ENCODE measurements around the gene FBXW12. TPM values are rescaled to one million over a fixed set of nuclear protein-coding genes. Genes with fewer than 3 reads are reported as not detected.

FBXW12 gene
- total RNA-seq, 1 experiment from 2014 or later: not detected

DNA sequence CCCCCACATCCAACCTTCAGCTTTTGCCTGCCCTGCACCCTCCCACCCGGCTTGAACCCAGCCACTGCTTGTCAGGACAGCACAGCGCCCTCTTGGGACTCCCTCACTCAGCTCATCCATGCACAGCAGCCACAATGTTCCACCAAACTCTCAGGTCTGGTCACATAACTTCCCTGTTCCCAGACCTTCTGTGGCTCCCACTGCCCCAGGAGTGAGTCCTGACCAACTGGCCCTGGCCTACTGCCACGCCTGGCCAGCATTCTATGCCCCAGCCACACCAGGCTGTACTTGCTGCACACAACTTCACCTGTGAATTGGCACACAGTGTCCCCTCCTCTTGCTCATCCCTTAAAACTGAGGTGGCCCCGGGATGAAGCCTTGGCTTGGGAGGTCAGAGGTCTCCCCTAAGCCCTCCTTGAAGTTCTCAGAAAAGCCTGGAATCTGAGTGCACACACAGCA is 36.8 kb downstream of the FBXW12 start:
- Histone ChIP-seq H3K4me2 (ENCODE audit: low read depth, low read length, poor library complexity, severe bottlenecking) (no peak overlapping the region), H3K27ac (ENCODE audit: low read length) (no peak overlapping the region), H3K4me1 (ENCODE audit: low read length) (no peaks in the 10 kb centered on the region), H3K27me3 (ENCODE audit: low read length) (no peaks in the 10 kb centered on the region), H3K36me3 (ENCODE audit: insufficient read depth, low read length) (no peaks in the 10 kb centered on the region), H3K9me2 (replicated peaks; ENCODE audit: insufficient read depth, low read length) (no peaks in the 10 kb centered on the region), H3K9me3 (ENCODE audit: low read length) (no peaks in the 10 kb centered on the region), H3K9ac (ENCODE audit: low read length) (no peak overlapping the region), H3K4me3 (ENCODE audit: low read length) (no peak overlapping the region), H2AFZ (ENCODE audit: low read length) (no peak overlapping the region), H3K79me2 (ENCODE audit: low read length) (no peaks in the 10 kb centered on the region), H4K20me1 (ENCODE audit: insufficient read depth, low read depth, low read length) (no peaks in the 10 kb centered on the region)
- DNase-seq: no peak

DNA sequence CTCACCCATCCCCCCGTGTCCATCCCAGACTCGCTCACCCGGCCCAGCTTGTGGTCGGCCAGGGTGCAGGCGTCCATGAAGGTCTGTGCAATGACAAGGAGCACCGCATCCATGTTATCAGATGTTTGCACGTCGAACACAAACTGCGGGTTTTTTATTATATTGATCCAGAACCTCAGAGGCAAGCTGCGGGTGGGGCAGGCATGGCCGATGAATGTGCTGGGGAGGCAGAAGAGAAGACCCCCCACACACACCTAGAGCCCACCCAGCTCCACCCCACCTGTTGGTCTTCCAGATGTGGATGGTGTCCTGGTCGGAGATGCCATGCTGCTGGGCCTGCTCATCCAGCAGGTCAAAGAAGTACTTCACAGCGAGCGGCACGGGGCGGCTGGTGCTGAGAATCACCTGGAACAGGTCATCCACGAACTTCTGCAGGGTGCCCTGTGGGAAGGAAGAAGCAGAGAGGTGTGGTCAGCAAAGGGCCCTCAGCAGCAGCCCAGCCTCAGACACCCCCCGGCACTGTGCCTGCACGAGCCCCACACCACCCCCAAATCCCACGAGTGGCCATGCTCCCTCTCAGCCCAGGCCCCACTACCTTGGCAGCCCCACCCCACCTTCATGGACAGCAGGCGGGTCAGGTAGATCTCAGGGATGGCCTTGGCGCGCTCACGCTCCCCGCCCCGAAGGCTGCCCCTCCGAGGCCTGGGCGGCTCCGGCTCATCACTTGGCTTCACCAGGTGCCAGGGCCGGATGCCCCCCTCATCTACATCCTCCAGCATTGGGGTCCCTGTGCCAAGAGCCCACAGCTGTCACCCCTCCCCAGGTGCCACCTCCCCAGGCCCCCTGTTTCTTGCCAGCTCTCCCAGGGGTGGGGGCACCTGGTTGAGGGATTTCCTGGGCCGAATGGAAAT is 37.5 kb downstream of the FBXW12 start:
- Histone ChIP-seq H3K4me1 (ENCODE audit: low read length) (no peaks in the 10 kb centered on the region), H4K20me1 (ENCODE audit: insufficient read depth, low read depth, low read length) (no peaks in the 10 kb centered on the region), H3K79me2 (ENCODE audit: low read length) (no peaks in the 10 kb centered on the region), H3K4me3 (ENCODE audit: low read length) (no peak overlapping the region), H3K9me3 (ENCODE audit: low read length) (no peaks in the 10 kb centered on the region), H3K4me2 (ENCODE audit: low read depth, low read length, poor library complexity, severe bottlenecking) (no peak overlapping the region), H3K27ac (ENCODE audit: low read length) (no peak overlapping the region), H3K9ac (ENCODE audit: low read length) (no peak overlapping the region), H2AFZ (ENCODE audit: low read length) (no peak overlapping the region), H3K27me3 (ENCODE audit: low read length) (no peaks in the 10 kb centered on the region), H3K9me2 (replicated peaks; ENCODE audit: insufficient read depth, low read length) (no peaks in the 10 kb centered on the region), H3K36me3 (ENCODE audit: insufficient read depth, low read length) (no peaks in the 10 kb centered on the region)
- DNase-seq: no peak

DNA sequence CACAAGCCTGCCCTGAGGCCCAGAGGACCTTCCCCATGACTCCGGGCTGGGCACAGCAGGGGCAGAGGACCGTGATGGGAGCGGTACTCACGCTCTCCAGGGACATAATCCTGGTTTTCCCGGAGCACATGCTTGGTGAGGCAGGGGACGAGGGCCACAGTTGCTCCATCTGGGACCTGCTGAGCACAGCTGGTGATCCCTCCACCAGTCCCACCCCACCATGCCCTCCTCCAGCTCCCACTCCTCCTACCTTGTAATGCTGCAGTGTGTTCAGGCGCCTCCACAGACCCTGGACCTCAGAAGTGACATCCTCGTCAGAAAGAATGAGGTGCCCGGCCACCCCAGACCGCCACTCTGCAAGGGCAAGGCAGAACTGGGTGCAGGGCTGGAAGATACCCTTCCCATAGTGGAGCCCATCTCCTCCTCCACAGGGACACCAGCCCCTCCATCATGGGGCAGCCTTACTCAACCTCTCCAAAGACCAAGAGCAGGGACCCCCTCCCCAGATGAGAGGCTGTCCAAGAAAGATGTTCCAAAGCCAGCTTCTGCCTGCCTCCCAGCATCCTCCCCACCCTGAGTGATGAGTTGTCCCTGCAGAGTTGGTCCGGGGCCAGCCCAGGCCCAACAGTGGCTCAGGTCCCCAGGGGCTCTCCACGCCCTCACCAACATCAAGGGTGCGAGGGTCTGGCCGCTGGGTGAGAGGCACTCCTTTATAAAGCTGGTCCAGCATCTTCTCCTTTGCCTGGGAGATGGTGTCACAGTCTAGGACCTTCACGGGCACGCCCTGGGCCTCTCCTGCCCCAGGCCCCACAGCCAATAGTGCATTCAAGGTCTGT is 38.4 kb downstream of the FBXW12 start:
- no peaks in the 10 kb centered on the region for H3K9me2 ChIP-seq (replicated peaks; ENCODE audit: insufficient read depth, low read length)
- no peak for DNase-seq

DNA sequence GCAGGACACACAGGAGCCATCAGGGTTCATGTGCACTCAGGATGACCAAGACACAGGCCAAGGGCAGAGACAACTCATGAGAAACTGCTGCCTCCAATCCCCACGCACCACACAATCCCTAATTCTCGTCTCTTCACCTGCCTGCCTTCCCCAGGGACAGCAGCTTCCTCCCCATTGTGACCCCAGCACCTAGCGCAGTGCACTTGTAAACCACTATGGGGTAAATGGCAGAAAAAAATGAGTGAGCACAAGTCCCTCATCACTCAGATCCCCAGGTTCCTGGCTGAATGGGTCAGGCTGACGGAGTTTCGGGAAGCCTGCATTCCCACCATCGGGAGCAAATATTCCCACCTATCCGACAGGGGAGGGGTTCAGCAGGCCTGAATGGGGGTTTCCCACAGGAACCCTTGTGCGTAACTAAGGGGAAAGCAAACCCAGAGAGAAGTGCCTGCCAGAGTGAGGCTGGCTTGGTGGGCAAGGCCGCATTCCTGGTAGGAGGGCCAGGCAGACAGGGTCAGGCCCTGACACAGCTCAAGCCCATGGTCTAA is 39.1 kb downstream of the FBXW12 start:
- H3K9ac ChIP-seq (ENCODE audit: low read length): no peak overlapping the region
- no peak overlapping the region for H3K4me3 ChIP-seq (ENCODE audit: low read length)

More for the DNA sequence above, 38.4 kb downstream of the FBXW12 start:
- no peaks in the 10 kb centered on the region for H3K4me1 ChIP-seq (ENCODE audit: low read length)
- H4K20me1 ChIP-seq (ENCODE audit: insufficient read depth, low read depth, low read length): no peaks in the 10 kb centered on the region
- no peak overlapping the region for H3K9ac ChIP-seq (ENCODE audit: low read length)
- H3K9me3 ChIP-seq (ENCODE audit: low read length): no peaks in the 10 kb centered on the region
- H3K36me3 ChIP-seq (ENCODE audit: insufficient read depth, low read length): no peaks in the 10 kb centered on the region; the same call in 1 of the 2 replicates
- no peak overlapping the region for H3K27ac ChIP-seq (ENCODE audit: low read length)
- H3K79me2 ChIP-seq (ENCODE audit: low read length): no peaks in the 10 kb centered on the region
- H3K4me3 ChIP-seq (ENCODE audit: low read length): no peak overlapping the region
- no peak overlapping the region for H3K4me2 ChIP-seq (ENCODE audit: low read depth, low read length, poor library complexity, severe bottlenecking)
- H3K27me3 ChIP-seq (ENCODE audit: low read length): no peaks in the 10 kb centered on the region
- H2AFZ ChIP-seq (ENCODE audit: low read length): no peak overlapping the region

DNA sequence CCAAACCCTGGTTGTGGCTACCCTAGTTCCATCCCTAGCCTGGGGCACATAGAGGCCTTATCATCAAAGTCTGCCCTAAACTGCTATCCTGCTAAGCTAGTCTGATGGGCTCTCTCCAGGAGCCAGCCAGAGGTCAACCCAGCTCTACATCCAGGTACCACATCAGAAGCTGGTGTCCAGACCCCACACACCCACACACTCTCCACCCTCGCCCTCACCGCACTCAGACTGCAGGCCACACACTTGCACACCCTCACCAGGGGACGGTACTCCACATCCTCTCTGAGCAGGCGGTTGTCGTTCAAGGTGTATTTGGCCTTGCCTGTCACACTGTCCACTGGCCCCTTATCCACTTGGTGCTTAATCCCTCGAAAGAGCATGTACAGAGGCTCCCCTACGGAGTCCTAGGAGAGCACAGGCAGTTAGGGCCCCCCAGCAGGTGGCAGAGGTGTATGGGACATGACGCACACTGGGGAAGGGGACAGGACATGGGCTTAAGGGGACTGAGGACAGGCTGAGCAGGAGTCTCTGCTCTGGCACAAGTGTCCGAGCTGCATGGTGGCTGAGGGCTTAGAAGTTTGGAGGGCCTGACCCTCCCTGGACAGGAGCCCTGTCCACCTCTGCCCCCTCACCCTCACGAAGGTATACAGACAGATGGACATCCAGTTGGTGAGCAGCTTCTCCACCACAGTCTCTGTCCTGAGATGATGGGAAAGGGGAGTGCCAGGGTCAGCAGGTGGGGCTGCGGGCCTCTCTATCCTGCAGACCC is 39.8 kb downstream of the FBXW12 start:
- Histone ChIP-seq H4K20me1 (ENCODE audit: insufficient read depth, low read depth, low read length) (no peaks in the 10 kb centered on the region), H3K27me3 (ENCODE audit: low read length) (no peaks in the 10 kb centered on the region), H3K4me3 (ENCODE audit: low read length) (no peak overlapping the region), H3K4me1 (ENCODE audit: low read length) (no peaks in the 10 kb centered on the region), H3K36me3 (ENCODE audit: insufficient read depth, low read length) (no peaks in the 10 kb centered on the region; the same call in 1 of the 2 replicates), H3K9ac (ENCODE audit: low read length) (no peak overlapping the region), H3K79me2 (ENCODE audit: low read length) (no peaks in the 10 kb centered on the region), H2AFZ (ENCODE audit: low read length) (no peak overlapping the region), H3K27ac (ENCODE audit: low read length) (no peak overlapping the region), H3K9me2 (replicated peaks; ENCODE audit: insufficient read depth, low read length) (no peaks in the 10 kb centered on the region), H3K4me2 (ENCODE audit: low read depth, low read length, poor library complexity, severe bottlenecking) (no peak overlapping the region), H3K9me3 (ENCODE audit: low read length) (no peaks in the 10 kb centered on the region)
- no peak for DNase-seq

More for the DNA sequence above, 39.1 kb downstream of the FBXW12 start:
- no peak for DNase-seq
- Histone ChIP-seq H3K9me3 (ENCODE audit: low read length) (no peaks in the 10 kb centered on the region), H3K4me1 (ENCODE audit: low read length) (no peaks in the 10 kb centered on the region), H3K4me2 (ENCODE audit: low read depth, low read length, poor library complexity, severe bottlenecking) (no peak overlapping the region), H3K36me3 (ENCODE audit: insufficient read depth, low read length) (no peaks in the 10 kb centered on the region; the same call in 1 of the 2 replicates), H4K20me1 (ENCODE audit: insufficient read depth, low read depth, low read length) (no peaks in the 10 kb centered on the region), H3K79me2 (ENCODE audit: low read length) (no peaks in the 10 kb centered on the region), H2AFZ (ENCODE audit: low read length) (no peak overlapping the region), H3K27me3 (ENCODE audit: low read length) (no peaks in the 10 kb centered on the region), H3K27ac (ENCODE audit: low read length) (no peak overlapping the region), H3K9me2 (replicated peaks; ENCODE audit: insufficient read depth, low read length) (no peaks in the 10 kb centered on the region)

DNA sequence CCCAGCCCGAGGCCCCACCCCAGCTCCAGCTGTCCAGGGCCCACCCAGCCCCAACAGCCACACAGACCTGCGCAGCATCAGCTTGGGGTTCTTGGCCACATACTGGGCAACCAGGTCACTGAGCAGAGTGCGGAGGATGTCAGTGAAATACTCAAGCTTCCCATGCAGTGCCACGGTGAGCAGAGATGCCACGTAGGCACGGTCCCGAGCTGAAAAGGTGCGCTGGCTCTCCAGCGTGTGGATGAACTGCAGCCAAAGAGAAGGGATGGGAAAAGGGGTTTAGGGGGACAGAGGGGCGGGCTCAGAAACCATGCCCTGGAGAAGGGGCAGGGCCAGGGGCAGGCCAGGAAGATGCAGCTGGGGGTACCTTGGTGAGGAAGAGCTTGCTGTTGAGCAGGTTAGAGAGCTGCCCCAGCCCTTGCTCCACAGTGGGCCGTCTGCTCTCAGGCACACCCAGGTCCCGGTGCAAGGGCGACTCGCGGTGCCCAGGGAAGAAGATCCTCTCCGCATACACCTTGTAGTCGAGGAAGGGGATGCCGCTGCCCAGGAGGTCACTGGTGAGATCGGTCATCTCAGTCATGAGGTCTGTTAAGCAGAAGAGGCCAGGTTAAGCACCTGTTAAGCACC is 40.5 kb downstream of the FBXW12 start:
- H3K9me2 ChIP-seq (replicated peaks; ENCODE audit: insufficient read depth, low read length): no peaks in the 10 kb centered on the region
- H3K4me2 ChIP-seq (ENCODE audit: low read depth, low read length, poor library complexity, severe bottlenecking): no peak overlapping the region
- no peaks in the 10 kb centered on the region for H3K9me3 ChIP-seq (ENCODE audit: low read length)
- no peaks in the 10 kb centered on the region for H4K20me1 ChIP-seq (ENCODE audit: insufficient read depth, low read depth, low read length)
- H3K4me1 ChIP-seq (ENCODE audit: low read length): no peaks in the 10 kb centered on the region
- H3K4me3 ChIP-seq (ENCODE audit: low read length): no peak overlapping the region
- DNase-seq: no peak
- no peaks in the 10 kb centered on the region; the same call in 1 of the 2 replicates for H3K36me3 ChIP-seq (ENCODE audit: insufficient read depth, low read length)
- no peaks in the 10 kb centered on the region for H3K27me3 ChIP-seq (ENCODE audit: low read length)
- no peak overlapping the region for H2AFZ ChIP-seq (ENCODE audit: low read length)
- H3K9ac ChIP-seq (ENCODE audit: low read length): no peak overlapping the region
- H3K27ac ChIP-seq (ENCODE audit: low read length): no peak overlapping the region
- H3K79me2 ChIP-seq (ENCODE audit: low read length): no peaks in the 10 kb centered on the region

DNA sequence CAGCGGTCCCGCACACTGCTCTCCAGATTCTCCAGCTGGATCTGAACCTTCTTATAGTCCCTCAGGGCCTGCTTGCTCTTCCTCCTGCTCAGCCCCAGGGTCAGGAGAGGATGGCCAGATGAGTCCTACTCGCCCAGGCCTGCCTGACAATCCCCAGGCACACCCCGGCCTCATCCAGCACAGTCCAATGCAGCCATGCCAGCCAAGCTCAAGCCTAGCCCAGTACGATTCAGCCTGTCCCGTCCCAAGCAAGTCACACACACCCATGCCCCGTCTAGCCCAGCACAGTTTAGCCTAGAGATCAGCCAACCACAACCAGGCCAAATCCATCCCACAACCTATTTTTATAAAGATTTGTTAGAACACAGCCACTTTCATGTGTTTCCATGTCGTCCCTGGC is 41.1 kb downstream of the FBXW12 start:
- no peak for DNase-seq
- H3K4me2 ChIP-seq (ENCODE audit: low read depth, low read length, poor library complexity, severe bottlenecking): no peak overlapping the region
- no peak overlapping the region for H3K4me3 ChIP-seq (ENCODE audit: low read length)
- no peaks in the 10 kb centered on the region for H3K9me3 ChIP-seq (ENCODE audit: low read length)
- no peaks in the 10 kb centered on the region for H4K20me1 ChIP-seq (ENCODE audit: insufficient read depth, low read depth, low read length)
- no peak overlapping the region for H3K27ac ChIP-seq (ENCODE audit: low read length)
- no peak overlapping the region for H2AFZ ChIP-seq (ENCODE audit: low read length)
- H3K36me3 ChIP-seq (ENCODE audit: insufficient read depth, low read length): no peaks in the 10 kb centered on the region; the same call in 1 of the 2 replicates
- no peaks in the 10 kb centered on the region for H3K4me1 ChIP-seq (ENCODE audit: low read length)
- no peak overlapping the region for H3K9ac ChIP-seq (ENCODE audit: low read length)
- no peaks in the 10 kb centered on the region for H3K79me2 ChIP-seq (ENCODE audit: low read length)
- no peaks in the 10 kb centered on the region for H3K27me3 ChIP-seq (ENCODE audit: low read length)
- H3K9me2 ChIP-seq (replicated peaks; ENCODE audit: insufficient read depth, low read length): no peaks in the 10 kb centered on the region
